Liver (tissue), 9 donors: ENCODE data around the gene SOBP. TPM values are rescaled to one million over a fixed set of nuclear protein-coding genes. Genes with fewer than 3 reads are reported as not detected.

ENCODE experiments used
- DNase-seq: peaks from one replicate; pipeline ENCODE4 v3.0.0-alpha.2; 2017; ENCODE audit warnings: low spot score
- H3K27ac ChIP-seq, 2 donors: one replicate each; pipeline ENCODE4 v1.7.0; 2013; ENCODE audit warnings: inconsistent platforms in 2 of 2, low read length in 2 of 2, control low read depth in 1 of 2, low read depth in 1 of 2, mild to moderate bottlenecking in 1 of 2
- H3K27me3 ChIP-seq, 4 donors: one replicate each; pipeline versions ENCODE4 v1.6.1 to v1.7.0; 2013; ENCODE audit warnings: low read length in 3 of 4, inconsistent platforms in 1 of 4, mild to moderate bottlenecking in 1 of 4, moderate library complexity in 1 of 4; ENCODE audit not compliant: control insufficient read depth in 4 of 4, insufficient read depth in 4 of 4
- H3K36me3 ChIP-seq, 4 donors: one replicate each; pipeline versions ENCODE4 v1.6.1 to v1.7.0; 2013; ENCODE audit warnings: low read length in 3 of 4, mild to moderate bottlenecking in 3 of 4, low read depth in 1 of 4, moderate library complexity in 1 of 4; ENCODE audit not compliant: control insufficient read depth in 4 of 4, insufficient read depth in 3 of 4
- H3K4me1 ChIP-seq, 4 donors: one replicate each; pipeline versions ENCODE4 v1.6.1 to v1.7.0; 2013; ENCODE audit warnings: low read length in 3 of 4, mild to moderate bottlenecking in 3 of 4, moderate library complexity in 1 of 4; ENCODE audit not compliant: control insufficient read depth in 4 of 4, insufficient read depth in 4 of 4
- H3K4me3 ChIP-seq, 3 donors: one replicate each; pipeline versions ENCODE4 v1.6.1 to v1.7.0; 2013; ENCODE audit warnings: low read length in 3 of 3, control low read depth in 1 of 3, low read depth in 1 of 3, mild to moderate bottlenecking in 1 of 3
- H3K9ac ChIP-seq, 2 donors: one replicate each; pipeline ENCODE4 v1.7.0; 2013; ENCODE audit warnings: low read length in 2 of 2, mild to moderate bottlenecking in 2 of 2, moderate library complexity in 2 of 2, control low read depth in 1 of 2, low read depth in 1 of 2
- H3K9me3 ChIP-seq, 4 donors: one replicate each; pipeline versions ENCODE4 v1.6.1 to v1.7.0; 2013; ENCODE audit warnings: low read length in 3 of 4; ENCODE audit not compliant: control insufficient read depth in 4 of 4
- EGR1 ChIP-seq, 2 donors: IDR thresholded peaks; 2 replicates each; pipeline ENCODE4 v1.6.1; 2016 to 2018; ENCODE audit warnings: antibody characterized with exemption in 2 of 2, low read depth in 2 of 2
- FOXA1 ChIP-seq: IDR thresholded peaks from 2 replicates; pipeline ENCODE4 v1.6.1; 2016; ENCODE audit warnings: antibody characterized with exemption
- FOXA2 ChIP-seq: IDR thresholded peaks from 2 replicates; pipeline ENCODE4 v1.6.1; 2016; ENCODE audit warnings: antibody characterized with exemption
- GABPA ChIP-seq, 2 donors: IDR thresholded peaks in 1 of 2; conservative IDR thresholded peaks in 1 of 2; 2 replicates each; pipeline ENCODE4 v1.6.1; 2016; ENCODE audit warnings: antibody characterized with exemption in 2 of 2, mild to moderate bottlenecking in 1 of 2, moderate library complexity in 1 of 2
- HNF4A ChIP-seq, 2 donors: conservative IDR thresholded peaks; 2 replicates each; pipeline ENCODE4 v1.6.1; 2016; ENCODE audit warnings: antibody characterized with exemption in 2 of 2, mild to moderate bottlenecking in 2 of 2
- HNF4G ChIP-seq: IDR thresholded peaks from 2 replicates; pipeline ENCODE4 v1.6.1; 2016; ENCODE audit warnings: antibody characterized with exemption
- JUND ChIP-seq, 2 donors: IDR thresholded peaks; 2 replicates each; pipeline ENCODE4 v1.6.1; 2016; ENCODE audit warnings: antibody characterized with exemption in 2 of 2
- NR2F2 ChIP-seq: IDR thresholded peaks from 2 replicates; pipeline ENCODE4 v1.6.1; 2016; ENCODE audit warnings: antibody characterized with exemption
- RAD21 ChIP-seq, 2 donors: IDR thresholded peaks; 2 replicates each; pipeline ENCODE4 v1.6.1; 2016; ENCODE audit warnings: antibody characterized with exemption in 2 of 2, mild to moderate bottlenecking in 2 of 2
- RXRA ChIP-seq, 2 donors: IDR thresholded peaks; 2 replicates each; pipeline ENCODE4 v1.6.1; 2017 to 2018; ENCODE audit warnings: antibody characterized with exemption in 2 of 2, mild to moderate bottlenecking in 1 of 2
- SP1 ChIP-seq: IDR thresholded peaks from 2 replicates; pipeline ENCODE4 v1.6.1; 2018; ENCODE audit warnings: antibody characterized with exemption, mild to moderate bottlenecking
- TAF1 ChIP-seq: conservative IDR thresholded peaks from 2 replicates; pipeline ENCODE4 v1.6.1; 2016; ENCODE audit warnings: antibody characterized with exemption, mild to moderate bottlenecking
- YY1 ChIP-seq: IDR thresholded peaks from 2 replicates; pipeline ENCODE4 v1.6.1; 2016; ENCODE audit warnings: antibody characterized with exemption, mild to moderate bottlenecking
- WGBS: extraction: QIAGEN DNeasy Blood & Tissue Kit; methylation state at CpG from one replicate; pipeline ENCODE4 v1.1.7; 2013; 5-methylcytosine and 5-hydroxymethylcytosine counted together
- polyA plus RNA-seq, 2 donors: library from polyadenylated mRNA; stranded (reverse) in 1 of 2; unstranded in 1 of 2; fragments of 200-250 nt in 1 of 2; fragments of >200 nt in 1 of 2; fragmentation: Nextera tagmentation in 1 of 2; extraction: Ambion mirVana in 1 of 2; gene quantifications; one replicate each; pipeline versions ENCODE4 v1.2.1 to v1.2.3, GENCODE V29; 2013 to 2015
- total RNA-seq, 2 donors: library from RNA; depleted of rRNA; stranded (reverse); fragments of >200 nt; gene quantifications; one replicate each; pipeline ENCODE4 v1.2.3, GENCODE V29; 2014
- TF ChIP-seq, protein P1 (sequence below): IDR thresholded peaks from 2 replicates; pipeline ENCODE4 v1.6.1; 2016; ENCODE audit warnings: antibody characterized with exemption, mild to moderate bottlenecking
- TF ChIP-seq, protein P2 (sequence below): fragments of 150-350 bp; IDR thresholded peaks from 2 replicates; pipeline ENCODE4 v1.5.1; 2017; ENCODE audit warnings: improper control_type of control experiment, low read depth, low read length; ENCODE audit not compliant: missing input control
- TF ChIP-seq, protein P3 (sequence below): IDR thresholded peaks from 2 replicates; pipeline ENCODE4 v1.6.1; 2016; ENCODE audit warnings: antibody characterized with exemption
- donor health status: healthy.
- donor health status: healthy.
- donor health status: healthy.
- donor health status: healthy.
- donor health status: healthy.

Gene SOBP
- total and polyA plus RNA-seq, 4 donors, result 0.99 to 5.4 (median 1.9) TPM

DNA sequence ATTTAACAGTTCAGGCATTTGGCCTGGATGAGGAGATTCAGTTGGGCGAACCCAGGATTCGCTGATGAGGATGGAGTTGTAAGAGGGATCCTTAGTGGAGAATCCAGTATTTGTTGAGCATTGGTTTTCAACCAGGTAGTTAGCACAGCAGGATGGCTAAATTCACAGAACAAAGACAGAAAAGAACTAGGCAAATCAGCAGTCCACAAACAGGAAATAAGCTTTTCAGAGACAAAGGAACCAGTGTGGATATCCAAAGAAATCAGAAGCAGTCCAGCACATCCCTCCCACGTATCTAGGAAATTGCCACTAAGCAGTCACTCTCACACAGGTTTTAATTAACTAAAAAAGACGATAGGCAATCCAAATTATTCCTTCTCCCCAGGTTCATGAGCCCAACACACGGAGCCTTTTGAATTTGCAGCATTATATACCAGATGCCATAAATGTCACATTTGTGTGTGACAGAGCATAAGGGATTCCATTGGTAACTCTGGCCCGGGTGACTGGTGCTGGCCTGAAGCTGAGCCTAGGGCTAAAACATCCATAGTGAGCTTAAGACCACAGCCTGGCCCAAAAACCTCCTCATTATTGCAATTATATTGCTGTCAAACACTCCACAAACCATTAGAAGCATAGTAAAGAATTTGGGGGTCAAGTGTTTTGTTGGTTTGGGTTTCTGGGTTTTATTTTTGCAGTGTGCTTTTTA, 131.5 kb downstream of the SOBP start:
- no peaks in the 10 kb centered on the region for H3K4me1 ChIP-seq
- WGBS, result 92% methylated on average over 6 of the region's 6 CpGs
- H3K9me3 ChIP-seq, result no peaks in the 10 kb centered on the region
- no peaks in the 10 kb centered on the region for H3K36me3 ChIP-seq
- no peak overlapping the region for H3K9ac ChIP-seq
- DNase-seq, result no peak
- no peaks in the 10 kb centered on the region for H3K27me3 ChIP-seq
- TF ChIP-seq, protein P1, sequence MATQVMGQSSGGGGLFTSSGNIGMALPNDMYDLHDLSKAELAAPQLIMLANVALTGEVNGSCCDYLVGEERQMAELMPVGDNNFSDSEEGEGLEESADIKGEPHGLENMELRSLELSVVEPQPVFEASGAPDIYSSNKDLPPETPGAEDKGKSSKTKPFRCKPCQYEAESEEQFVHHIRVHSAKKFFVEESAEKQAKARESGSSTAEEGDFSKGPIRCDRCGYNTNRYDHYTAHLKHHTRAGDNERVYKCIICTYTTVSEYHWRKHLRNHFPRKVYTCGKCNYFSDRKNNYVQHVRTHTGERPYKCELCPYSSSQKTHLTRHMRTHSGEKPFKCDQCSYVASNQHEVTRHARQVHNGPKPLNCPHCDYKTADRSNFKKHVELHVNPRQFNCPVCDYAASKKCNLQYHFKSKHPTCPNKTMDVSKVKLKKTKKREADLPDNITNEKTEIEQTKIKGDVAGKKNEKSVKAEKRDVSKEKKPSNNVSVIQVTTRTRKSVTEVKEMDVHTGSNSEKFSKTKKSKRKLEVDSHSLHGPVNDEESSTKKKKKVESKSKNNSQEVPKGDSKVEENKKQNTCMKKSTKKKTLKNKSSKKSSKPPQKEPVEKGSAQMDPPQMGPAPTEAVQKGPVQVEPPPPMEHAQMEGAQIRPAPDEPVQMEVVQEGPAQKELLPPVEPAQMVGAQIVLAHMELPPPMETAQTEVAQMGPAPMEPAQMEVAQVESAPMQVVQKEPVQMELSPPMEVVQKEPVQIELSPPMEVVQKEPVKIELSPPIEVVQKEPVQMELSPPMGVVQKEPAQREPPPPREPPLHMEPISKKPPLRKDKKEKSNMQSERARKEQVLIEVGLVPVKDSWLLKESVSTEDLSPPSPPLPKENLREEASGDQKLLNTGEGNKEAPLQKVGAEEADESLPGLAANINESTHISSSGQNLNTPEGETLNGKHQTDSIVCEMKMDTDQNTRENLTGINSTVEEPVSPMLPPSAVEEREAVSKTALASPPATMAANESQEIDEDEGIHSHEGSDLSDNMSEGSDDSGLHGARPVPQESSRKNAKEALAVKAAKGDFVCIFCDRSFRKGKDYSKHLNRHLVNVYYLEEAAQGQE, result no peak
- TF ChIP-seq EGR1 (IDR thresholded peaks at IDR 0.05; ENCODE audit: low read depth in 2 of 2), result no peak
- TF ChIP-seq FOXA2, result no peak
- TF ChIP-seq HNF4A (conservative IDR thresholded peaks at IDR 0.05), result no peak
- no peak for TF ChIP-seq FOXA1
- TF ChIP-seq, protein P2, sequence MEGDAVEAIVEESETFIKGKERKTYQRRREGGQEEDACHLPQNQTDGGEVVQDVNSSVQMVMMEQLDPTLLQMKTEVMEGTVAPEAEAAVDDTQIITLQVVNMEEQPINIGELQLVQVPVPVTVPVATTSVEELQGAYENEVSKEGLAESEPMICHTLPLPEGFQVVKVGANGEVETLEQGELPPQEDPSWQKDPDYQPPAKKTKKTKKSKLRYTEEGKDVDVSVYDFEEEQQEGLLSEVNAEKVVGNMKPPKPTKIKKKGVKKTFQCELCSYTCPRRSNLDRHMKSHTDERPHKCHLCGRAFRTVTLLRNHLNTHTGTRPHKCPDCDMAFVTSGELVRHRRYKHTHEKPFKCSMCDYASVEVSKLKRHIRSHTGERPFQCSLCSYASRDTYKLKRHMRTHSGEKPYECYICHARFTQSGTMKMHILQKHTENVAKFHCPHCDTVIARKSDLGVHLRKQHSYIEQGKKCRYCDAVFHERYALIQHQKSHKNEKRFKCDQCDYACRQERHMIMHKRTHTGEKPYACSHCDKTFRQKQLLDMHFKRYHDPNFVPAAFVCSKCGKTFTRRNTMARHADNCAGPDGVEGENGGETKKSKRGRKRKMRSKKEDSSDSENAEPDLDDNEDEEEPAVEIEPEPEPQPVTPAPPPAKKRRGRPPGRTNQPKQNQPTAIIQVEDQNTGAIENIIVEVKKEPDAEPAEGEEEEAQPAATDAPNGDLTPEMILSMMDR, result no peak
- TF ChIP-seq YY1, result no peak
- no peak for TF ChIP-seq RAD21 (IDR thresholded peaks at IDR 0.05)
- H3K4me3 ChIP-seq, result no peak overlapping the region
- no peak overlapping the region for H3K27ac ChIP-seq

DNA sequence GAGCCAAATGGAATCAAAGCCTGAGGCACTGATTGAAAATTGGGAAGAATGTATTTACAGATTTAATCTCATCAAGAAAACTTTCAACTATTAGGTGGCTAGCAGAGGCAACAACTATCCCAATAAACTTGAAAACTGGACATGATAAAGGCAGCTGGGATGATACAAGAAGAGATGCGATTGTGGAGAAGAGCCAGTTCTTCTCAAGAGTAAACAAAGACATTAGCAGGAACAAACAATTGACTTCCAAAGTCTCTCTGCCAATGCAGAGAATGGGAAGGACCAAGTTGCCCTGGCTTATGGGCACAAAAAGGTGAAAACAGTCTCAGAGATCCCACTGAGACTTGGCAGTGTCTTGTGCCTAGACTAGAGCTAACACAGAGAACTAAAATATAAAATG, 132.4 kb downstream of the SOBP start:
- no peaks in the 10 kb centered on the region for H3K9me3 ChIP-seq
- peak in 1 of 2 donors; percentile 10 for TF ChIP-seq HNF4A (conservative IDR thresholded peaks at IDR 0.05)
- TF ChIP-seq RAD21 (IDR thresholded peaks at IDR 0.05), result peak in 1 of 2 donors; percentile 40
- peak; percentile 36 for TF ChIP-seq FOXA2
- TF ChIP-seq NR2F2, result no peak
- TF ChIP-seq HNF4G, result no peak
- no peak overlapping the region for H3K27ac ChIP-seq
- 40% methylated on average over 1 of the region's 1 CpG for WGBS
- H3K4me3 ChIP-seq, result no peak overlapping the region
- no peaks in the 10 kb centered on the region for H3K4me1 ChIP-seq
- H3K27me3 ChIP-seq, result no peaks in the 10 kb centered on the region
- DNase-seq, result no peak
- H3K9ac ChIP-seq, result no peak overlapping the region
- H3K36me3 ChIP-seq, result no peaks in the 10 kb centered on the region

DNA sequence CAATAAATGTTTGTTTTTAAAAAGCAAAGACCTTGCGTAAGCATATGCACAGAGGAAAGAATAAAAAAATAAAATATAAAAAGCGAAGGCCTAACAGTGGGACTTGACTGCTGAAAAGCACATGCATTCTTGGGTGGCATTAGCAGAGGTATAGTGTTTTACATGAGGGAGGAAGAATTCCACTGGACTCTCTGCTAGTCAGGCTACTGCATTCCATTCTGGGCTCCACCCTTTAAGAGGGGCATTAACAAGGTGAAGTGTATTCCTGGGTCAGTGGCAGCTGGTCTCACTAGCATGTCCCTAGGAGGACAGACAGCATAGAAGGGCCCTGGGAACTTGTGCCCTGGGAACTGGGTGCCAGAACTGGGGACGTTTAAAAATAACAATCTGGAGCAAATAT, 134.1 kb downstream of the SOBP start:
- 92% methylated on average over 3 of the region's 3 CpGs for WGBS
- H3K4me3 ChIP-seq, result no peak overlapping the region
- DNase-seq, result no peak
- H3K36me3 ChIP-seq, result no peaks in the 10 kb centered on the region
- TF ChIP-seq HNF4A (conservative IDR thresholded peaks at IDR 0.05) (no peak), FOXA1 (no peak), YY1 (no peak), SP1 (no peak), NR2F2 (no peak), RXRA (IDR thresholded peaks at IDR 0.05) (no peak), RAD21 (IDR thresholded peaks at IDR 0.05) (no peak), FOXA2 (no peak), JUND (IDR thresholded peaks at IDR 0.05) (no peak), GABPA (IDR thresholded peaks at IDR 0.05 in 1 of 2, conservative IDR thresholded peaks at IDR 0.05 in 1 of 2) (no peak), TAF1 (no peak)
- TF ChIP-seq, protein P2, result no peak
- TF ChIP-seq, protein P3, sequence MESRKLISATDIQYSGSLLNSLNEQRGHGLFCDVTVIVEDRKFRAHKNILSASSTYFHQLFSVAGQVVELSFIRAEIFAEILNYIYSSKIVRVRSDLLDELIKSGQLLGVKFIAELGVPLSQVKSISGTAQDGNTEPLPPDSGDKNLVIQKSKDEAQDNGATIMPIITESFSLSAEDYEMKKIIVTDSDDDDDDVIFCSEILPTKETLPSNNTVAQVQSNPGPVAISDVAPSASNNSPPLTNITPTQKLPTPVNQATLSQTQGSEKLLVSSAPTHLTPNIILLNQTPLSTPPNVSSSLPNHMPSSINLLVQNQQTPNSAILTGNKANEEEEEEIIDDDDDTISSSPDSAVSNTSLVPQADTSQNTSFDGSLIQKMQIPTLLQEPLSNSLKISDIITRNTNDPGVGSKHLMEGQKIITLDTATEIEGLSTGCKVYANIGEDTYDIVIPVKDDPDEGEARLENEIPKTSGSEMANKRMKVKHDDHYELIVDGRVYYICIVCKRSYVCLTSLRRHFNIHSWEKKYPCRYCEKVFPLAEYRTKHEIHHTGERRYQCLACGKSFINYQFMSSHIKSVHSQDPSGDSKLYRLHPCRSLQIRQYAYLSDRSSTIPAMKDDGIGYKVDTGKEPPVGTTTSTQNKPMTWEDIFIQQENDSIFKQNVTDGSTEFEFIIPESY, result no peak
- H3K9ac ChIP-seq, result no peak overlapping the region
- H3K27me3 ChIP-seq, result no peaks in the 10 kb centered on the region
- no peaks in the 10 kb centered on the region for H3K4me1 ChIP-seq
- no peak overlapping the region for H3K27ac ChIP-seq
- no peaks in the 10 kb centered on the region for H3K9me3 ChIP-seq
